ENCODE results near the gene GPATCH1.
"Not testable (repeated sequence)": the region's sequence is repeated elsewhere in the genome, so short reads cannot be mapped to it uniquely, and the experiment has no call there.

Gene GPATCH1

DNA sequence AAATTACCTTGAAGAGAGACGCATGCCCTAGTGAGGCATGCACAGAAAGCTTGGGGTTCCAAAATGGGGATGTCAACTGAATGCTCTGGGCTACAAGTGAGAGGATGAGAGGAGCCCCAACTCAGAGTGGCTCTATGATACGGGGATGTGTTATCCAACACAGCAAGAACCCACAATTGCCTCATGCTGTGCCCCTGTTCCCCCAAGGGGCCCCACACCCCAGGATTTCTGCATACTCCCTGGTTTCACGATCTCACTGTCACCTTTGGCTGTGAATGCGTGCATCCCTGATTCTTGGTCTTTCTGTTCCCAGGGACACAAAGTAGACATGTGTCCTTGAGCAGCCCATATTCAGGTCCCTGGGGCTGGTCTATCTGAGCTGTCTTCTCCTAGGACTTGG is 80.2 kb downstream of the GPATCH1 start:
- no peak for DNase-seq (ENCODE audit: low spot score)

- no peak for DNase-seq (ENCODE audit: low spot score)
Measured at GRCh38 chr19:33163481-33163880, 82.5 kb downstream of the GPATCH1 start.

GRCh38 chr19:33166037-33166436 is 85.1 kb downstream of the GPATCH1 start:
- DNase-seq (ENCODE audit: low spot score), result not testable (repeated sequence)

- DNase-seq (ENCODE audit: low spot score), result no peak
Measured at GRCh38 chr19:33167438-33167837, 86.5 kb downstream of the GPATCH1 start.

DNA sequence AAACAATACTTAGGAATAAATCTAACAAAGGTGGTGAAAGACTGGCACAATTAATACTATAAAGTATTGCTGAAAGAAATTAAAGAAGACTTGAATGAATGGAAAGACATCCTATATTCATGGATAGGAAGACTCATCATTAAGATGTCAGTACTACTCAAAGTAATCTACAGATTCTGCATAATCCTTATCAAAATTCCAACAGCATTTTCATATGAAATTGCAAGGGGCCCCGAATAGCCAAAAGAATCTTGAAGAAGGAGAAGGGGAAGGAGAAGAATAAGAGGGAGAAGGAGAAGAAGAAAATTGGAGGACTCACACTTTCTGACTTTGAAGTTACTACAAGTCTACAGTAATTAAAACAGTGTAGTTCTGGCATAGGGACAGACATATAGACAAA is 87.5 kb downstream of the GPATCH1 start:
- DNase-seq (ENCODE audit: low spot score), result no peak

- no peak for DNase-seq (ENCODE audit: low spot score)
Measured at GRCh38 chr19:33171222-33171795, 90.3 kb downstream of the GPATCH1 start.

DNA sequence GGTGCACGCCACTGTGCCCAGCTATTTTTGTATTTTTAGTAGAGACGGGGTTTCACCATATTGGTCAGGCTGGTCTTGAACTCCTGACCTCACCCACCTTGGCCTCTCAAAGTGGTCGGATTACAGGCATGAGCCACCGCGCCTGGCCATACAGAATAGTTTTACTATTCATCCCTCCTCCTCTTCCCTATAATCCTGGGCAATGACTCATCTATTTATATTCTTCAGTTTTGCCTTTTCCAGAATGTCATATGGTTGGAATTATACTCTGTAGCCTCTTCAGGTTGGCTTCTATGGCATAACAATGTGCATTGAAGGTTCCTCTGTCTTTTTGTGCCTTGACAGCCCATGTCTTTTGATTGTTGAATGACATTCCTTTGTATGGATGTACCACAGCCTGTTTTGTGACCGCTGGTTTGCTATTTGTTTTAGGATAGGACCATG is 91.0 kb downstream of the GPATCH1 start:
- peak; percentile 35 for DNase-seq (ENCODE audit: low spot score)

DNA sequence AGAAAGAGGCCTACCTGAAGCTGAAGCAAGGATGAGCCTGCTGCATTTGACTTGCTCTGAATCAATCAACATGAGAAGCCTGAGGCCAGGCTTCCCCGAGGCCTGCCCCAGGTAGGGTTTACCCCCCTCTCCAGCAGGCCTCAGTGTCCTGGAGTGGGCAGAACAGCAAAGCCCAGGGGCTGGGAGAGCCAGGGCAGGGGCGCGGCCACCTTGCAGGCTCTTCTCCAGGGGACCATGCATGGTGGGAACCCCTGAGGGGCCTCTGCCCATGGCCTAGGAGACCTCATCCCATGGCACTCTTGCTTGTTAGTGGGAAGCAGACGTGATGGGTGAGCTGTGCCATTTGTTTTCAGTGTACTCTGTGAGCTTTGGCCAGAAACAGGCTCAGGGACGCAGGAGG is 93.2 kb downstream of the GPATCH1 start:
- DNase-seq (ENCODE audit: low spot score), result no peak

DNA sequence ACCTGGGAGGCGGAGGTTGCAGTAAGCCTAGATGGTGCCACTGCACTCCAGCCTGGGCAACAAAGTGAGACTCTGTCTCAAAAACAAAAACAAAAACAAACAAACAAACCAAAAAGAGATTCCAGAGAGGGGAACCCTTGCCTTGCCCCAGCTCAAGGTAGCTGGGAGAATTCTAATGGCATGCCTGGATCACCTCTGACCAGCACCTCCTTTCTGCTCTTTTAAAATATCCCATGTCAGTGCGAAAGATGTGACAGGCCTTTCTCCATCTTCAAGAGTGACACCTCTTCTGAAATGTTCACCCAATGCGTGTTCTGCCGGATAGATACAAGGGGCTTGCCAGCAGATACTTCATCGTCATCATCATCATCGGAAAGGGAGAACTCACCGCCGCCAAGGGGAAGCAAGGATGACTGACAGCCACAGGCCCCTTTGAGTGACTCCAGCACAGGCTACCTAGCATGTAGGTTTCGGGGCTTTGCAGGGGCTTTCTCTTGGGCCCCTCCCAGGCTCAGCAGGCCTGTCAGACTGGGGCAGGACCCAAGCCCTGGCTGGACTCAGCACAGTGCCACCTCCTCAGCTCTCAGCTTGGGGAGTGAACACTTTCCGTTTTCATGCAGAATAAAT is 94.3 kb downstream of the GPATCH1 start:
- DNase-seq (ENCODE audit: low spot score), result no peak

- DNase-seq (ENCODE audit: low spot score), result peak; percentile 46
Measured at GRCh38 chr19:33175886-33176669, 95.1 kb downstream of the GPATCH1 start.

- peak; percentile 98 for DNase-seq (ENCODE audit: low spot score)
Measured at GRCh38 chr19:33176670-33177416, 95.9 kb downstream of the GPATCH1 start.

- no peak for DNase-seq (ENCODE audit: low spot score)
Measured at GRCh38 chr19:33177417-33177979, 96.5 kb downstream of the GPATCH1 start.
